Measurements from ENCODE around the gene RNF26. TPM values are rescaled to one million over a fixed set of nuclear protein-coding genes. Genes with fewer than 3 reads are reported as not detected.

The RNF26 gene
- total and polyA plus RNA-seq, 10 of the 15 experiments (the other 5 are each of a cell fraction or from before 2014, with no cell fraction given): 2.8 to 54.5 (median 17.7) TPM

- H2AFZ ChIP-seq (ENCODE audit: control insufficient read depth, low read depth, low read length): no peak overlapping the region
- no peaks in the 10 kb centered on the region for H3K4me1 ChIP-seq (ENCODE audit: control insufficient read depth, insufficient read depth, low read length)
- DNase-seq (ENCODE audit: low read depth, low spot score) (no peak), FAIRE-seq (no peak), ATAC-seq (no peak)
- no peaks in the 10 kb centered on the region for H3K9me3 ChIP-seq (replicated peaks; ENCODE audit: control insufficient read depth, insufficient read depth, low read length)
- ChIA-PET CTCF (interaction anchor here (1.6 to 2.4 kb wide), 2 partner anchors 14 to 15 kb away, joined by 3 to 8 read pairs; no protein-coding TSS in a partner anchor), RAD21 (ENCODE audit: unreplicated experiment) (no interaction called here), POLR2A (interaction anchor here (0.6 kb wide), 1 partner anchor 647 kb away, joined by 3 read pairs; no protein-coding TSS in a partner anchor), SMC1A (ENCODE audit: uncharacterized antibody, unreplicated experiment) (interaction anchor here (0.6 kb wide), 1 partner anchor 22 kb away, joined by 3 read pairs; no protein-coding TSS in a partner anchor)
- no peaks in the 10 kb centered on the region for H3K36me3 ChIP-seq (ENCODE audit: control insufficient read depth in 2 of 2, insufficient read depth in 2 of 2, low read length in 1 of 2)
- H3K79me2 ChIP-seq (ENCODE audit: control insufficient read depth, insufficient read depth, low read length): no peaks in the 10 kb centered on the region
- BruUV-seq (replicated peaks): no TSS peak
- peaks cover 9 to 11% of the 10 kb centered on the region in 2 experiments for H3K27me3 ChIP-seq (replicated peaks in 1 of 2; ENCODE audit: control insufficient read depth in 2 of 2, insufficient read depth in 2 of 2, low read length in 1 of 2)
- in situ Hi-C loops (cut with MboI) (no loop called here), intact Hi-C loops (cut with micrococcal nuclease; ENCODE audit: unreplicated experiment) (no loop called here)
- TF ChIP-seq PKNOX1 (IDR thresholded peaks at IDR 0.05): no peak
- TF ChIP-seq POU2F2 (IDR thresholded peaks at IDR 0.05; ENCODE audit: borderline replicate concordance, low read depth, low read length): no peak
- TF ChIP-seq STAT1 (conservative IDR thresholded peaks at IDR 0.05): no peak
- TF ChIP-seq HDGF (IDR thresholded peaks at IDR 0.05): no peak
- TF ChIP-seq SMC3 (IDR thresholded peaks at IDR 0.05; ENCODE audit: borderline replicate concordance, low read length): no peak
- no peak for TF ChIP-seq EED (IDR thresholded peaks at IDR 0.05; ENCODE audit: low read depth)
- no peak for TF ChIP-seq EP300 (IDR thresholded peaks at IDR 0.05; ENCODE audit: borderline replicate concordance in 1 of 2, control insufficient read depth in 1 of 2, low read depth in 2 of 2, low read length in 2 of 2)
- no peak for TF ChIP-seq USF2 (IDR thresholded peaks at IDR 0.05; ENCODE audit: borderline replicate concordance, low read depth, low read length)
- H3K4me2 ChIP-seq (ENCODE audit: control insufficient read depth, insufficient read depth): no peak overlapping the region
- no peak overlapping the region for H3K4me3 ChIP-seq
- no peak overlapping the region for H3K9ac ChIP-seq (ENCODE audit: control insufficient read depth, insufficient read depth, low read length)
- H4K20me1 ChIP-seq (ENCODE audit: control insufficient read depth, insufficient read depth): no peaks in the 10 kb centered on the region
- 42% methylated on average over 10 of the region's 10 CpGs for WGBS (ENCODE audit: insufficient coverage, insufficient replicate concordance, low lambda C conversion rate, missing lambda C conversion rate)
- no peak overlapping the region for H3K27ac ChIP-seq (ENCODE audit: control insufficient read depth, insufficient read depth)
Observed at GRCh38 chr11:119342362-119343130, 8.2 kb downstream of the RNF26 start.
